GM06990 (cell line): ENCODE data around the gene OR1F1.
"Not testable (repeated sequence)": the region's sequence is repeated elsewhere in the genome, so short reads cannot be mapped to it uniquely, and the experiment has no call there.

ENCODE experiments used
- DNase-seq: peaks from one replicate; pipeline ENCODE4 v3.0.0-alpha.2; 2011; ENCODE audit not compliant: insufficient read length; ENCODE audit errors: extremely low read depth
- H3K27me3 ChIP-seq: replicated peaks from 2 replicates; pipeline ENCODE4 v1.6.0; 2011; ENCODE audit warnings: low read length; ENCODE audit not compliant: control insufficient read depth, insufficient read depth
- H3K36me3 ChIP-seq: 2 replicates; pipeline ENCODE4 v1.5.1; 2011; ENCODE audit warnings: low read length; ENCODE audit not compliant: control insufficient read depth, insufficient read depth
- H3K4me3 ChIP-seq: replicated peaks from 2 replicates; pipeline ENCODE4 v1.5.1; 2011; ENCODE audit warnings: low read depth, mild to moderate bottlenecking, control low read depth, low read length
- TF ChIP-seq, protein P1 (sequence below): IDR thresholded peaks from 2 replicates; pipeline ENCODE4 v1.5.1; 2011; ENCODE audit warnings: low read length, control low read depth, mild to moderate bottlenecking, inconsistent platforms; ENCODE audit not compliant: insufficient read depth, poor library complexity, severe bottlenecking

The OR1F1 gene

GRCh38 chr16:3173892-3174617, 13.9 kb upstream of the OR1F1 start:
- peak; percentile 71 for DNase-seq
- H3K36me3 ChIP-seq = no peaks in the 10 kb centered on the region
- no peaks in the 10 kb centered on the region for H3K27me3 ChIP-seq
- peak overlapping the region; percentile 35 for H3K4me3 ChIP-seq
- TF ChIP-seq, protein P1, sequence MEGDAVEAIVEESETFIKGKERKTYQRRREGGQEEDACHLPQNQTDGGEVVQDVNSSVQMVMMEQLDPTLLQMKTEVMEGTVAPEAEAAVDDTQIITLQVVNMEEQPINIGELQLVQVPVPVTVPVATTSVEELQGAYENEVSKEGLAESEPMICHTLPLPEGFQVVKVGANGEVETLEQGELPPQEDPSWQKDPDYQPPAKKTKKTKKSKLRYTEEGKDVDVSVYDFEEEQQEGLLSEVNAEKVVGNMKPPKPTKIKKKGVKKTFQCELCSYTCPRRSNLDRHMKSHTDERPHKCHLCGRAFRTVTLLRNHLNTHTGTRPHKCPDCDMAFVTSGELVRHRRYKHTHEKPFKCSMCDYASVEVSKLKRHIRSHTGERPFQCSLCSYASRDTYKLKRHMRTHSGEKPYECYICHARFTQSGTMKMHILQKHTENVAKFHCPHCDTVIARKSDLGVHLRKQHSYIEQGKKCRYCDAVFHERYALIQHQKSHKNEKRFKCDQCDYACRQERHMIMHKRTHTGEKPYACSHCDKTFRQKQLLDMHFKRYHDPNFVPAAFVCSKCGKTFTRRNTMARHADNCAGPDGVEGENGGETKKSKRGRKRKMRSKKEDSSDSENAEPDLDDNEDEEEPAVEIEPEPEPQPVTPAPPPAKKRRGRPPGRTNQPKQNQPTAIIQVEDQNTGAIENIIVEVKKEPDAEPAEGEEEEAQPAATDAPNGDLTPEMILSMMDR = peak; percentile 72

DNA sequence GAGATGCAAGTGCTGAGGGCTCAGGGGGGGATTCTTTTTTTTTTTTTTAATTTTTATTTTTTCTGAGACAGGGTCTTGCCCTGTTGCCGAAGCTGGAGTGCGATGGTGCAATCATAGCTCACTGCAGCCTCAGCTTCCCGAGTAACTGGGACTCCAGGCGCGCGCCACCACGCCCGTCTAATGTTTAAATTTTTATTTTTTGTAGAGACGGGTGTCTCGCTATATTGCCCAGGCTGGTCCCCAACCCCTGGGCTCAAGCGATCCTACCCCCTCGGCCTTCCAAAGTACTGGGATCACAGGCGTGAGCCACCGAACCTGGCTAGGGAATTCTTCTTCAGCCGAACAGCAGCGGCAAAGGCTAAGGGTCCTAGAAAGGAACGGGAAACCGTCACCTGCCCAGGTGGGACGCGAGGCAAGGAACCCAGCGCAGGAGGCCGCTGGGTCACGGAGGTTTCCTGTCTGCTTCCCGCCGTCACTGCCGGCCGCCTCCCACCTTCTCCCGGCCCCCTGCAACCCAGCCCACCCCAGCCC, 13.3 kb upstream of the OR1F1 start:
- DNase-seq = no peak
- Histone ChIP-seq H3K36me3 (no peaks in the 10 kb centered on the region), H3K27me3 (no peaks in the 10 kb centered on the region; the same call in 1 of the 2 replicates), H3K4me3 (peak overlapping the region; percentile 14)
- TF ChIP-seq, protein P1 = no peak

GRCh38 chr16:3175157-3176093, 12.6 kb upstream of the OR1F1 start:
- DNase-seq = peak; percentile 74
- no peaks in the 10 kb centered on the region; the same call in none of the 2 replicates for H3K27me3 ChIP-seq
- H3K36me3 ChIP-seq = no peaks in the 10 kb centered on the region
- TF ChIP-seq, protein P1 = no peak
- H3K4me3 ChIP-seq = peak overlapping the region; percentile 14

GRCh38 chr16:3179651-3180050, 8.4 kb upstream of the OR1F1 start:
- H3K27me3 ChIP-seq = no peaks in the 10 kb centered on the region; the same call in none of the 2 replicates
- H3K4me3 ChIP-seq = no peak overlapping the region
- no peaks in the 10 kb centered on the region for H3K36me3 ChIP-seq
- DNase-seq = no peak
- TF ChIP-seq, protein P1 = no peak

- Histone ChIP-seq H3K36me3 (no peaks in the 10 kb centered on the region), H3K27me3 (no peaks in the 10 kb centered on the region; the same call in none of the 2 replicates), H3K4me3 (no peak overlapping the region)
- no peak for DNase-seq
- TF ChIP-seq, protein P1 = no peak
These were observed 7.5 kb upstream of the OR1F1 start for GRCh38 chr16:3180445-3180878.

GRCh38 chr16:3182293-3182607, 5.8 kb upstream of the OR1F1 start:
- H3K27me3 ChIP-seq, DNase-seq, H3K36me3 ChIP-seq, H3K4me3 ChIP-seq: not testable (repeated sequence)
